OCI-LY3 (cell line): Measurements from ENCODE around the gene IRX4.

Experiments used
- CTCF ChIP-seq: fragments of 200-600, 300-600 bp; sonication (generic); IDR thresholded peaks from 2 replicates; pipeline ENCODE4 v1.5.1; 2014; ENCODE audit warnings: antibody characterized with exemption, low read length, low read depth
- EZH2phosphoT487 ChIP-seq: fragments of 200-600 bp; shearing (Covaris generic); IDR thresholded peaks from 2 replicates; pipeline ENCODE4 v1.6.1; 2018; ENCODE audit warnings: antibody characterized with exemption, mixed run types, low read depth

- TF ChIP-seq EZH2phosphoT487 (no peak), CTCF (no peak)
Observed at GRCh38 chr5:1925111-1926070, 42.7 kb upstream of the IRX4 start.
